ENCODE results near the gene GRK1. TPM values are rescaled to one million over a fixed set of nuclear protein-coding genes. Genes with fewer than 3 reads are reported as not detected.
"Not testable (repeated sequence)": the region's sequence is repeated elsewhere in the genome, so short reads cannot be mapped to it uniquely, and the experiment has no call there.

GRK1 gene
- total RNA-seq, 1 experiment from 2014 or later, result not detected

- Histone ChIP-seq H3K9me3 (replicated peaks) (no peaks in the 10 kb centered on the region), H3K27ac (no peak overlapping the region), H3K4me1 (no peaks in the 10 kb centered on the region), H3K27me3 (no peaks in the 10 kb centered on the region), H3K36me3 (no peaks in the 10 kb centered on the region), H3K4me3 (no peak overlapping the region)
- DNase-seq, result no peak
These were observed 83.8 kb downstream of the GRK1 start for GRCh38 chr13:113750554-113751399.

DNA sequence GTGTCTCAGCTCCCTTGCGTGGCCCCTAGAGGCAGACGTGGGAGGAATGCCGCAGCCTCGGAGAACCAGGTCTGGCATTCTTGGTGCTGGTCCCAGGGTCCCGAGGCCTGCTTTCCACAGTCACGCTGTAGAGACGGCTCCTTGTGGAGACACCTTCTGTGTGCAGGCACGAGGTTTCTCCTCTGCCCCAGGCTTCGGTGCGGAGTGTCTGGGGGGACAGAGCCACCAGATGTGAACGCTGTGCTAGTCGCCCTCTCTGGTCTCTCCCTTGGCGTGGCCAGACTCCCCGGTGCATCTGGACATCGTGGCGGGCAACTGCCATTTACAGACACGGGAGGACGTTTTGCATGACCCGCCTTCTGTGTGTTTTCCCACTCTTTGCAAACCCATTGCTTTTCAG lies 84.5 kb downstream of the GRK1 start:
- no peak for DNase-seq
- Histone ChIP-seq H3K9me3 (replicated peaks) (no peaks in the 10 kb centered on the region), H3K27ac (no peak overlapping the region), H3K4me3 (no peak overlapping the region), H3K4me1 (no peaks in the 10 kb centered on the region), H3K36me3 (no peaks in the 10 kb centered on the region), H3K27me3 (no peaks in the 10 kb centered on the region)

- not testable (repeated sequence) for H3K27me3 ChIP-seq; H3K4me3 ChIP-seq; H3K9me3 ChIP-seq (replicated peaks); H3K36me3 ChIP-seq; H3K4me1 ChIP-seq; H3K27ac ChIP-seq; DNase-seq
These were observed 85.4 kb downstream of the GRK1 start for GRCh38 chr13:113752211-113752986.

GRCh38 chr13:113753171-113753570 lies 86.2 kb downstream of the GRK1 start:
- no peaks in the 10 kb centered on the region for H3K4me1 ChIP-seq
- no peaks in the 10 kb centered on the region for H3K36me3 ChIP-seq
- H3K27ac ChIP-seq, result no peak overlapping the region
- H3K4me3 ChIP-seq, result no peak overlapping the region
- no peaks in the 10 kb centered on the region for H3K27me3 ChIP-seq
- DNase-seq, result no peak
- H3K9me3 ChIP-seq (replicated peaks), result no peaks in the 10 kb centered on the region

GRCh38 chr13:113754242-113754641 lies 87.2 kb downstream of the GRK1 start:
- DNase-seq, result no peak
- Histone ChIP-seq H3K27me3 (peaks cover under 1% of the 10 kb centered on the region), H3K4me3 (no peak overlapping the region), H3K9me3 (replicated peaks) (no peaks in the 10 kb centered on the region), H3K27ac (no peak overlapping the region), H3K4me1 (no peaks in the 10 kb centered on the region), H3K36me3 (no peaks in the 10 kb centered on the region)

DNA sequence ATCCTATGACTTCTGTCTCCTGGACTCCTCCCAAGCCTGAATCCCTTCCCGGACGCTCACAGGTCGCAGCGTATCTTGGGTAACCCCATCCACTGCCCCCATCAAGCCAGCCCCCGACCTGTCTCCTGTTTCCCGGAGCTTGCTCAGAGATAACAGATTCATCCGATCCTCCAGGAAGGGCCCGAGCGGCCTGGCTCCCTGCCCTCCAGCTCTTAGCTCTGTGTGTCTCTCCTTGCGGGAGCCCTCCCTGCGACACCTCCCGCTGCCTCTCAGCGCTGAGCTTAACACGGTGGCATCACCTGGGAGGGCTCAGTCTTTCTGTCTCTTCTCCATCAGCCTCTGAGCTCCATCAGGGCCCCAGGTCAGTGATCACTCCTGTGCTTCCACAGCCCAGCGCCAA lies 87.7 kb downstream of the GRK1 start:
- Histone ChIP-seq H3K27me3 (peaks cover 5% of the 10 kb centered on the region), H3K9me3 (replicated peaks) (no peaks in the 10 kb centered on the region), H3K27ac (no peak overlapping the region), H3K4me3 (no peak overlapping the region), H3K36me3 (no peaks in the 10 kb centered on the region), H3K4me1 (no peaks in the 10 kb centered on the region)
- DNase-seq, result no peak

GRCh38 chr13:113756441-113757097 lies 89.5 kb downstream of the GRK1 start:
- peaks cover 9% of the 10 kb centered on the region for H3K27me3 ChIP-seq
- H3K4me3 ChIP-seq, result no peak overlapping the region
- H3K36me3 ChIP-seq, result no peaks in the 10 kb centered on the region
- no peaks in the 10 kb centered on the region for H3K4me1 ChIP-seq
- H3K9me3 ChIP-seq (replicated peaks), result no peaks in the 10 kb centered on the region
- H3K27ac ChIP-seq, result no peak overlapping the region
- no peak for DNase-seq

DNA sequence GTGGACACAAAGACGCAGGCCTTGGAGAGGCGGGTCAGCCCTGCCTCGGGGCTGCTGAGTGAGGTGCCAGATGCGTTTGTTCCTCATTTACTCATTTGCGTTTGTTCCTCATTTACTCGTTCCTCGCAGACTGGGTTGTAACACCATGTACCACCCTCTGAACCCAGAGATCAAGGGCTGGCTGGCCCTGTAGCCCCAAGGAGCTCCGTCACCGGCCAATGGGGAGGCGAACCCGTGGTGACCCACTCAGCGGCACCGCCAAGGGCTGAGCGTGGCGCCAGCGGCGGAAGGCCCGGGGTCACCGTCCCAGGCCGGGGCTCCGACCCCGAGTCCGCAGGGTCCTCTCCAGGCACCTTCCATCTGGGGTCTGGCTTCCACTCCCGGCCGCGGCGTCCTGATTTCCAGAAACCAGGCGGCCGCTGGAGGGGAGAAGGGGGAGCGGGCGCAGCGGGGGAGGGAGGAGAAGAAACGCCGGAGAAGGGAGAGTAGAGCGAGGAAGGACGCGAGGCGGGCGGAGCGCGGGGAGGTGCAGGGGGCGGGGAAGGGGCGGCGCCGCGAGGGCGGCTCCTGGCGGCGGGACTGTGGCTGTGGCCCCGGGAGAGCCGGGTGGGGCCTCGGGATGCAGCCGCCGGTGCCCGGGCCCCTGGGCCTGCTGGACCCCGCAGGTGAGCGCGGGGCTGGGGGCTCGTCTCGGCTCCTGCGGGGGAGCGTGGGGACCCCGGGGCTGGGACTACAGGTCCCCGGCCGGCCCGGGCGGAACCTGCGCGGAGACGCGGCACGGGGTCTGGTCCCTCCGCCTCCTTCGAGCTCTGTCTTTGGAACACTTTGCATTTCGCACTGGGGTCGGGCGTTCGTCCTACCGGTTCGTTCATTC lies 91.9 kb downstream of the GRK1 start, which contains the start of gene TMEM255B:
Gene TMEM255B, plus strand, starts transcription at position 576 of the 874 bp plus-strand sequence. Its CDS starts 44 bp downstream, at position 620.
- DNase-seq, result peak; percentile 69 to 73
- Histone ChIP-seq H3K36me3 (no peaks in the 10 kb centered on the region), H3K27ac (no peak within 1 kb of the TSS), H3K9me3 (replicated peaks) (no peaks in the 10 kb centered on the region), H3K27me3 (peaks cover 9% of the 10 kb centered on the region), H3K4me3 (peak within 1 kb of the TSS; percentile 61), H3K4me1 (no peaks in the 10 kb centered on the region)

DNA sequence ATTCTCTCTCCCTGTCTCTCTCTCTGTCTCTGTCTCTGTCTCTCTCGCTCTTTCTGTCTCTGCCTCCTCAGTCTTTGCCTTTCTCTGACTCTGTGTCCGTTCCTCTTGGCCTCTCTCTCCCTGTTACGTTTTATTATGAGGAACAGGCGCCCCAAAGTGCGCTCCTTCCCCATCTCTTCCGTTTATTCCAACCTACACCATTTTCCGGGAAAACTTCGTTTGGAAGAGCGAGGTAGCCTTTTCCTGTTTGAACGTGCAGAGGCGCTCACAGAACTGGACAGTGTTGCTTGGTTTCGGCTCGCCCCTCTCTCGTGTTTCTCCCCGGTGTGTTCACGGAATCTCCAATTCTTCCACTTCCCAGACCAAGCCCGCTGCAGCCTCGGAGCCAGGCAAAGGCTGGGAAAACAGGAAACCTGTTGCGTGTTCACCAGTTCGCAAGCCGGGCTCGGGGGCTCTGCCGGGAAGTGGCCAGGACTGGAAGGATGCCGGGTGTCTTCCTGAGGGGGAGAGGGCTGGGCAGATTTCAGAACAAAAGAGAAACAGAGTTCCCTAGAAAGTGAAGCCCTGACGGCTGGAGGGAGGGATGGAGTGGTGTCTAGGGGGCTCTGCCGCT lies 92.6 kb downstream of the GRK1 start:
- peak in 1 of 2 experiments; percentile 9 for DNase-seq
- peak overlapping the region; percentile 61 for H3K4me3 ChIP-seq
- H3K27me3 ChIP-seq, result peaks cover 11% of the 10 kb centered on the region
- no peaks in the 10 kb centered on the region for H3K9me3 ChIP-seq (replicated peaks)
- H3K36me3 ChIP-seq, result no peaks in the 10 kb centered on the region
- no peaks in the 10 kb centered on the region for H3K4me1 ChIP-seq
- no peak overlapping the region for H3K27ac ChIP-seq

DNA sequence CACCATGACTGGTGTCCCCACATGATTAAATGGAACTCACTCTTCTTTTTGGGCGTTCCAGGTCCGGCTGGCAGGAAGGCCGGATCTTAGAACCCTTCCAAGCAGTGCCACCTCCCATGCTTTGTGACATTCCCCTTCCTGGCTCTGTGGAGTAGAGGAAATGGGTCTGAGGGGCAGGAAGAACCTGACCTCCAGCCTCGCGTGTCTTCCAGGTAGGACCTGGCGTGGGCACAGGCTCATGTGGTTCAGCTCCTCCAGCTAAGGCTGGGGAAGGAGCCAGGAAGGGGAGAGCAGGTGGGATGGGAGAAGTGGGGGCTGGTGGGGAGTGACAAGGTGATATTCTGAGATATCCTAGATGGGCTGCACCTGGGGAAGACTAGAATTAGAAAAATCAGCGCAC lies 94.1 kb downstream of the GRK1 start:
- H3K4me1 ChIP-seq, result no peaks in the 10 kb centered on the region
- H3K4me3 ChIP-seq, result no peak overlapping the region
- DNase-seq, result no peak
- H3K27me3 ChIP-seq, result peaks cover 12% of the 10 kb centered on the region
- H3K36me3 ChIP-seq, result no peaks in the 10 kb centered on the region
- no peak overlapping the region for H3K27ac ChIP-seq
- H3K9me3 ChIP-seq (replicated peaks), result no peaks in the 10 kb centered on the region

DNA sequence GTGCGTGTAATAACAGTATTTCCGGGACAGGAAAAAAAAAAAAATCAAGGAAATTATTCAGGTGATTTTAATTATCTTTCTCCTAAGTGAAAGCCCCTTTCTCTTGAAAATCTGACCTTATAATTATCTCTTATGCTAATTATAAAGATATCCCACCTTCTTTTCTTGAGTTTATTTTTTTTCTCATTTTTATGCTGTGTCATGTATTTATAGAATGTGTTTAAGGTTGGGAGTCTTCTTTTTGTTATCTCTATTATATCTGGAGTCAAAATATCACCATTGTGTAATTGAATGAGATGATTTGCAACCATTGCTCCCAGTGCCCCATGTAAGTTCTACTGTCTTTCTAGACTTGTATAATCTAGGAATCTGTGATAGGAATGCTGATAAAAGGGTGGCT lies 95.1 kb downstream of the GRK1 start:
- Histone ChIP-seq H3K27ac (no peak overlapping the region), H3K27me3 (peaks cover 12% of the 10 kb centered on the region), H3K9me3 (replicated peaks) (no peaks in the 10 kb centered on the region), H3K4me1 (no peaks in the 10 kb centered on the region), H3K4me3 (no peak overlapping the region), H3K36me3 (no peaks in the 10 kb centered on the region)
- no peak for DNase-seq

- H3K9me3 ChIP-seq (replicated peaks), result no peaks in the 10 kb centered on the region
- no peak overlapping the region for H3K4me3 ChIP-seq
- no peaks in the 10 kb centered on the region for H3K4me1 ChIP-seq
- no peak for DNase-seq
- no peak overlapping the region for H3K27ac ChIP-seq
- H3K36me3 ChIP-seq, result no peaks in the 10 kb centered on the region
- H3K27me3 ChIP-seq, result peaks cover 12% of the 10 kb centered on the region
These were observed 95.5 kb downstream of the GRK1 start for GRCh38 chr13:113762538-113762937.

- no peak for DNase-seq
- H3K36me3 ChIP-seq, result no peaks in the 10 kb centered on the region
- H3K27ac ChIP-seq, result no peak overlapping the region
- H3K4me3 ChIP-seq, result no peak overlapping the region
- H3K4me1 ChIP-seq, result no peaks in the 10 kb centered on the region
- H3K27me3 ChIP-seq, result peaks cover 12% of the 10 kb centered on the region
- no peaks in the 10 kb centered on the region for H3K9me3 ChIP-seq (replicated peaks)
These were observed 96.2 kb downstream of the GRK1 start for GRCh38 chr13:113763254-113763653.
